ENCODE results near the gene SLCO4A1. TPM values are rescaled to one million over a fixed set of nuclear protein-coding genes. Genes with fewer than 3 reads are reported as not detected.

The SLCO4A1 gene
- total RNA-seq, 3 donors from 2014 or later = 13.3 to 18.5 (median 15.0) TPM

DNA sequence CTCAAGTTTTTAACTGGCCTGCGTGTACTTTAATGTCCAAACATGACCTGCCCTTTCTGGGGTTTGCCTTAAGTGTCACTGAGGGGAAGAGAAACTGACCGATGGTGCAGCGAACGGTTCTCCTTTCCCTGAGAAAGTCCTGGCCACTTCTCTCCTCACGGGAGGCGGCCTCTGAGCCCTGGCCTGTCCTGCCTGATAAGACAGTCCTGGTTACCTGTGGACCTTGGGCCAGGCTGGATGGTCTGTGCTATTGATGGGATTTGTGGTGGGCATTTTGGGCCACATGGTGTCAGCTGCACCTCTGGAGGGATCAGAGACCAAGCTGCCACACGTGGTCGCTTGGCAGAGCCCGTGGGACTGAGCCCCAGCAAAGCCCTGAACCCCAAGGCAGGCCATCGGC, 54.7 kb downstream of the SLCO4A1 start:
- no peaks in the 10 kb centered on the region for H3K4me1 ChIP-seq (ENCODE audit: low read depth)
- no peak overlapping the region for H3K4me3 ChIP-seq
- intact Hi-C loops (cut with DNase I, micrococcal nuclease) = no loop called here
- DNase-seq (peak in 1 of 3 donors; percentile 25), ATAC-seq (no peak)
- no peaks in the 10 kb centered on the region for H3K36me3 ChIP-seq (ENCODE audit: low read depth)
- TF ChIP-seq, protein P1, sequence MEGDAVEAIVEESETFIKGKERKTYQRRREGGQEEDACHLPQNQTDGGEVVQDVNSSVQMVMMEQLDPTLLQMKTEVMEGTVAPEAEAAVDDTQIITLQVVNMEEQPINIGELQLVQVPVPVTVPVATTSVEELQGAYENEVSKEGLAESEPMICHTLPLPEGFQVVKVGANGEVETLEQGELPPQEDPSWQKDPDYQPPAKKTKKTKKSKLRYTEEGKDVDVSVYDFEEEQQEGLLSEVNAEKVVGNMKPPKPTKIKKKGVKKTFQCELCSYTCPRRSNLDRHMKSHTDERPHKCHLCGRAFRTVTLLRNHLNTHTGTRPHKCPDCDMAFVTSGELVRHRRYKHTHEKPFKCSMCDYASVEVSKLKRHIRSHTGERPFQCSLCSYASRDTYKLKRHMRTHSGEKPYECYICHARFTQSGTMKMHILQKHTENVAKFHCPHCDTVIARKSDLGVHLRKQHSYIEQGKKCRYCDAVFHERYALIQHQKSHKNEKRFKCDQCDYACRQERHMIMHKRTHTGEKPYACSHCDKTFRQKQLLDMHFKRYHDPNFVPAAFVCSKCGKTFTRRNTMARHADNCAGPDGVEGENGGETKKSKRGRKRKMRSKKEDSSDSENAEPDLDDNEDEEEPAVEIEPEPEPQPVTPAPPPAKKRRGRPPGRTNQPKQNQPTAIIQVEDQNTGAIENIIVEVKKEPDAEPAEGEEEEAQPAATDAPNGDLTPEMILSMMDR (IDR thresholded peaks at IDR 0.05) = no peak
- no peaks in the 10 kb centered on the region for H3K9me3 ChIP-seq

DNA sequence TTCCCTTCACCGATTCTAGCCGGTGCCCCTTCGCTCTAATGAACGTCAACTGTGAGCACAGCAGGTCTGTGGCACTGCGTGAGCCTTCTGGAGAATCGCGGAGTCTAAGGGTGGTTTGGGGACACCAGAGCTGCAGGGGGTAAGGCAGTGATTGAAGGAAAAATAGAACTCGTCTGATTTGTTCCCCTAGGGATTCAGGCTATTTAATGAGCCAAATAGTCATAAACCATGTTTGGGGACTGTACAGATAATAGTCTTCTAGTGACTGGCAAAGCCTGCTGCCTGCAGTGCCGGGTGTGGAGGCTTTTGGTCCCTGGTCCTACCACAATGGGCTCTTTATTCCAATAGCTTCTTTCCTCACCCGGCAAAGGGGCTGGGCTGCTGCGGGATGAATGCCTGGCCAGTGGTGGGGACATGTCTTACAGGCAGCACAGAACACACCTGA, 55.2 kb downstream of the SLCO4A1 start:
- intact Hi-C loops (cut with DNase I, micrococcal nuclease) = no loop called here
- H3K4me1 ChIP-seq (ENCODE audit: low read depth) = no peaks in the 10 kb centered on the region
- ATAC-seq = no peak
- no peaks in the 10 kb centered on the region for H3K36me3 ChIP-seq (ENCODE audit: low read depth)
- TF ChIP-seq, protein P1 (IDR thresholded peaks at IDR 0.05) = no peak
- H3K4me3 ChIP-seq = no peak overlapping the region
- no peak for DNase-seq
- no peaks in the 10 kb centered on the region for H3K9me3 ChIP-seq

DNA sequence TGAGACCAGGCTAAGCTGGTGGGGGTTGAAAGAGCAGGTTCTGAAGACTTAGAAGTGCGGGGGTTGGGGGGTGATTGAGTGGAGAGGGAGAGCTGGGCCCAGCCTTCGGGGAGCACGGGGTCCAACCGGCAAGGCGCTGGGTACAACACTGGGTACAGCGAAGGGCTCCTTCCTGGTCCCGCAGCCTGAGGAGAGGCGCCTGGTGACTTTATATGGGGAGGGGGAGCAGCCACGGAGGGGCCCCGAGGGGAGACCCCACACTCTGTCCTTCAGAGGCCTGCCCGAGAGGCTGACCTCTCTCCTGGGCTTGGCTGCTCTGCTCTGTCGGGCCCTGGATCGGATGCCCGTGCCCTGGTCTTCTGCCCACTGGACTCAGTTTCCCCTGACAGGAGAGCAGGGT, 55.9 kb downstream of the SLCO4A1 start:
- Histone ChIP-seq H3K36me3 (ENCODE audit: low read depth) (no peaks in the 10 kb centered on the region), H3K9me3 (no peaks in the 10 kb centered on the region), H3K4me1 (ENCODE audit: low read depth) (no peaks in the 10 kb centered on the region), H3K4me3 (no peak overlapping the region)
- ATAC-seq (no peak), DNase-seq (no peak)
- TF ChIP-seq, protein P1 (IDR thresholded peaks at IDR 0.05) = no peak
- intact Hi-C loops (cut with DNase I, micrococcal nuclease) = no loop called here

DNA sequence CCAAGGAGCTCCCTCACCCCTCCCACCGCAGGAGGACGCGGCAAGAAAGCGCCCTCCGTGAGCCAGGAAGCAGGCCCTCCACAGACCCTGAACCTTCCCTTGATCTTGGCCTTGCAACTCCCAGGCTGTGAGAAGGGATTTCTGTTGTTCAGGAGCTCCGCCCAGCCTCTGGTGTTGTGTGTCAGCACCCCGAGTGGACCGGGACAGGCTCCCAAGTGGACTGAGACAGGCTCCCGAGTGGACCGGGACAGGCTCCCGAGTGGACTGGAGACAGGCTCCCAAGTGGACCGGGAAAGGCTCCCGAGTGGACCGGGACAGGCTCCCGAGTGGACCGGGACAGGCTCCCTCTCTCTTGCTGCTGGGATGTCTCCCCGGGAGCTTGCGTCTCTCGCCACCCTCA, 57.0 kb downstream of the SLCO4A1 start:
- peak in 1 of 3 donors; percentile 33 for DNase-seq

DNA sequence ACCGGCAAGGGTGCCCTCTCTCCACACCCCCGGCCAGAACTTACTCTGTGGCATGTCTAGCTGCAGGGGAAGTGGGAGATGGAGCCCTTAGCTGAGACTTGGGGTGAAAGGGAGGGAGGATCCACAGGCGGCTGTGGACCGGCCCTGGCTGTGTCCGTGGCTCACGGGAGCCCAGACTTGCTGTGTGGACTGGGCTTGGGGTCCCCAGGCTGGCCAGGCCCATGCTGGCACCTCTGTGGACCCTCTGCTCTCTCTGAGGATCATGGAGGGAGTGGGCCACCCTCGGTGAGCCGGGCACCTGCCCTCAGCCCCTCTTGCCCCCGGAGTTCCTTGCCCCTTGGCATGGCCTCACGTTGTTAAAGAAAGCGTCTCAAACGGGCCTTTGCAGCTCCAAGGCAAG, 57.4 kb downstream of the SLCO4A1 start:
- Histone ChIP-seq H3K4me1 (ENCODE audit: low read depth) (peaks cover 4% of the 10 kb centered on the region), H3K9me3 (no peaks in the 10 kb centered on the region), H3K36me3 (ENCODE audit: low read depth) (no peaks in the 10 kb centered on the region), H3K4me3 (no peak overlapping the region)
- peak in 1 of 3 donors; percentile 27 for DNase-seq
- intact Hi-C loops (cut with DNase I, micrococcal nuclease) = no loop called here
- no peak for ATAC-seq
- TF ChIP-seq, protein P1 (IDR thresholded peaks at IDR 0.05) = no peak

More for the DNA sequence above, 57.0 kb downstream of the SLCO4A1 start:
- no peak for ATAC-seq
- intact Hi-C loops (cut with DNase I, micrococcal nuclease) = no loop called here
- Histone ChIP-seq H3K4me1 (ENCODE audit: low read depth) (peaks cover 3% of the 10 kb centered on the region), H3K36me3 (ENCODE audit: low read depth) (no peaks in the 10 kb centered on the region), H3K4me3 (no peak overlapping the region), H3K9me3 (no peaks in the 10 kb centered on the region)
- TF ChIP-seq, protein P1 (IDR thresholded peaks at IDR 0.05) = no peak

Measured in mucosa of descending colon (tissue), 3 donors.